NB4 (cell line): Measurements from ENCODE around the gene CILP.

Experiments
- CTCF ChIP-seq: IDR thresholded peaks from one replicate; pipeline ENCODE4 v1.5.1; 2012; ENCODE audit warnings: low read depth, low read length
- POLR2A ChIP-seq: IDR thresholded peaks from 2 replicates; pipeline ENCODE4 v1.6.1; 2011; ENCODE audit warnings: mild to moderate bottlenecking; ENCODE audit not compliant: insufficient read length; ENCODE audit errors: extremely low read depth

- no peak for TF ChIP-seq CTCF
- TF ChIP-seq POLR2A: no peak
These were observed 54.6 kb downstream of the CILP start for GRCh38 chr15:65156692-65157091.
